NCI-H2227 treated with DMSO at 0.1 percent for 48 hours (cell line): ENCODE results near the gene MRAS.
A peak's percentile ranks its signal among the peaks of the same experiment; 100 is the strongest.
"Not testable (repeated sequence)": the region's sequence is repeated elsewhere in the genome, so short reads cannot be mapped to it uniquely, and the experiment has no call there.

Experiments used
- DNase-seq: peaks from one replicate; lab custom pipeline; 2025; lab: John Stamatoyannopoulos, UW

MRAS gene

GRCh38 chr3:138389841-138390581 lies 41.6 kb downstream of the MRAS start:
- no peak for DNase-seq

GRCh38 chr3:138390582-138390932 lies 42.2 kb downstream of the MRAS start:
- DNase-seq, result no peak

- DNase-seq, result no peak
Measured at GRCh38 chr3:138394156-138394555, 45.8 kb downstream of the MRAS start.

GRCh38 chr3:138394686-138395085 lies 46.3 kb downstream of the MRAS start:
- DNase-seq, result no peak

- no peak for DNase-seq
Measured at GRCh38 chr3:138395865-138396751, 47.7 kb downstream of the MRAS start.

GRCh38 chr3:138396752-138397410 lies 48.5 kb downstream of the MRAS start:
- DNase-seq, result no peak

GRCh38 chr3:138397983-138398382 lies 49.6 kb downstream of the MRAS start:
- DNase-seq, result no peak

GRCh38 chr3:138398791-138399575 lies 50.6 kb downstream of the MRAS start:
- no peak for DNase-seq

- DNase-seq, result no peak
Measured at GRCh38 chr3:138399766-138400165, 51.4 kb downstream of the MRAS start.

- no peak for DNase-seq
Measured at GRCh38 chr3:138400651-138401070, 52.3 kb downstream of the MRAS start.

GRCh38 chr3:138401834-138402233 lies 53.5 kb downstream of the MRAS start:
- DNase-seq, result no peak

- no peak for DNase-seq
Measured at GRCh38 chr3:138404121-138404520, 55.7 kb downstream of the MRAS start.

- no peak for DNase-seq
Measured at GRCh38 chr3:138405001-138405400, 56.6 kb downstream of the MRAS start.

- DNase-seq, result no peak
Measured at GRCh38 chr3:138405486-138405885, 57.1 kb downstream of the MRAS start.

GRCh38 chr3:138406606-138407005 lies 58.2 kb downstream of the MRAS start:
- no peak for DNase-seq

GRCh38 chr3:138407236-138407907 lies 59.0 kb downstream of the MRAS start:
- no peak for DNase-seq

GRCh38 chr3:138408751-138409570 lies 60.6 kb downstream of the MRAS start:
- no peak for DNase-seq

GRCh38 chr3:138412821-138413551 lies 64.6 kb downstream of the MRAS start:
- DNase-seq, result no peak

GRCh38 chr3:138416236-138416635 lies 67.9 kb downstream of the MRAS start:
- not testable (repeated sequence) for DNase-seq

- peak; percentile 44 for DNase-seq
Measured at GRCh38 chr3:138417559-138417982, 69.2 kb downstream of the MRAS start.
